ENCODE data around the gene JAM3. TPM values are rescaled to one million over a fixed set of nuclear protein-coding genes. Genes with fewer than 3 reads are reported as not detected.

JAM3 gene
- total RNA-seq, 2 donors from 2014 or later: 35.8 to 41.8 TPM

DNA sequence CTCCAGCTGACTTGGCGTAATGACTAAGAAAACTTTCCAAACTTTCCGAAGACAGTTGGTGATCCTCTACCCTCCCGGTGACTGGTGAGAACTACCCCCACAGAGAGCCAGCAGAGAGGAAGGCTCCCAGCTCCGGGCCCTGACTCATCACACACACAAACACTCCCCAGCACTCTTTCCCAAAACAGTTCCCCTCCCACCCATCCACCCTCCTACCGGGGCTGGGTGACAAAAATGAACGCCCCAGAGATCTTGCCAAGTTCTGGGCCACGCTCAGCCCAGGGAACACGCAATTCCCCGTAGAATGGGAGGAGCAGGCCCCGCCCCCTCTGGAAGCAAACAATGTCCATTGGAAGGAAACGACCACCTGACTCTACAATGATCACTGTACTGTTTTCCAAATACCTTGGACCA, 21.3 kb upstream of the JAM3 start:
- Histone ChIP-seq H3K4me1 (ENCODE audit: control insufficient read depth, insufficient read depth, low read length) (peaks cover under 1% of the 10 kb centered on the region), H3K36me3 (ENCODE audit: control insufficient read depth, insufficient read depth, low read length) (no peaks in the 10 kb centered on the region), H3K27ac (ENCODE audit: low read depth, low read length) (no peak overlapping the region), H3K9ac (ENCODE audit: extremely low read depth, low read length, poor library complexity, severe bottlenecking) (no peak overlapping the region), H3K9me3 (ENCODE audit: control insufficient read depth, low read length) (no peaks in the 10 kb centered on the region), H3K4me3 (ENCODE audit: low read length) (no peak overlapping the region), H3K27me3 (ENCODE audit: control insufficient read depth, insufficient read depth, low read length, poor library complexity, severe bottlenecking) (peaks cover 5% of the 10 kb centered on the region)
- H3K9me3 Mint-ChIP-seq: no peaks in the 10 kb centered on the region
- H3K4me1 Mint-ChIP-seq: peaks cover 15% of the 10 kb centered on the region
- no peaks in the 10 kb centered on the region for H3K36me3 Mint-ChIP-seq (ENCODE audit: low read depth)
- no peak for DNase-seq
- H3K4me3 Mint-ChIP-seq: no peak overlapping the region
- WGBS, 2 experiments (ENCODE audit: insufficient coverage in 1 of 2, insufficient read length in 1 of 2): 58 to 64% methylated on average over 4 to 11 of the region's 11 CpGs
- no peak overlapping the region for H3K27ac Mint-ChIP-seq
- TF ChIP-seq CTCF (conservative IDR thresholded peaks at IDR 0.05): no peak
- H3K27me3 Mint-ChIP-seq (ENCODE audit: insufficient read depth): peaks cover 15% of the 10 kb centered on the region

DNA sequence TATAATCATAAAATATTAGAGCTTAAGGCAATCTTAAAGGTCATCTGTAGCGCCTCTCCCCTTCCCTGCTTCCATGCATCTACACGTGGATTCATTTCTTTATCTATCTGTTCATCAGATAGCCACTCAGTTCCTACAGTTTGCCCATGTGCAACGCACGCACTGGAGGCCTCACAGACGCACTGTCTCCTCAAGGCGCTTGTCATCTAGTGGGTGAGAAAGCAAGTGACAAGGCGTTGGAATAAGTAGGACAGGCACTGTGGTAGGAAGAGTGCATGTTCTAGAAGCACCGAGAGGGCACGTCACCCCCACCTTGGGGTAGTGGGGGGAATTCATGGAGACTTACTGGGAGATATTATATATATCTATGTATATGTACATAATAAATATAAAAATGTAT, 20.8 kb upstream of the JAM3 start:
- peaks cover 15% of the 10 kb centered on the region for H3K27me3 Mint-ChIP-seq (ENCODE audit: insufficient read depth)
- Histone ChIP-seq H3K9ac (ENCODE audit: extremely low read depth, low read length, poor library complexity, severe bottlenecking) (no peak overlapping the region), H3K27ac (ENCODE audit: low read depth, low read length) (no peak overlapping the region), H3K36me3 (ENCODE audit: control insufficient read depth, insufficient read depth, low read length) (no peaks in the 10 kb centered on the region), H3K9me3 (ENCODE audit: control insufficient read depth, low read length) (no peaks in the 10 kb centered on the region), H3K4me1 (ENCODE audit: control insufficient read depth, insufficient read depth, low read length) (peaks cover 5% of the 10 kb centered on the region), H3K27me3 (ENCODE audit: control insufficient read depth, insufficient read depth, low read length, poor library complexity, severe bottlenecking) (peaks cover 5% of the 10 kb centered on the region), H3K4me3 (ENCODE audit: low read length) (no peak overlapping the region)
- H3K36me3 Mint-ChIP-seq (ENCODE audit: low read depth): no peaks in the 10 kb centered on the region
- WGBS, 2 experiments (ENCODE audit: insufficient coverage in 1 of 2, insufficient read length in 1 of 2): 92 to 98% methylated on average over 6 to 8 of the region's 9 CpGs
- no peak for DNase-seq
- H3K9me3 Mint-ChIP-seq: no peaks in the 10 kb centered on the region
- TF ChIP-seq CTCF (conservative IDR thresholded peaks at IDR 0.05): no peak
- peaks cover 18% of the 10 kb centered on the region for H3K4me1 Mint-ChIP-seq
- H3K4me3 Mint-ChIP-seq: no peak overlapping the region
- H3K27ac Mint-ChIP-seq: no peak overlapping the region

DNA sequence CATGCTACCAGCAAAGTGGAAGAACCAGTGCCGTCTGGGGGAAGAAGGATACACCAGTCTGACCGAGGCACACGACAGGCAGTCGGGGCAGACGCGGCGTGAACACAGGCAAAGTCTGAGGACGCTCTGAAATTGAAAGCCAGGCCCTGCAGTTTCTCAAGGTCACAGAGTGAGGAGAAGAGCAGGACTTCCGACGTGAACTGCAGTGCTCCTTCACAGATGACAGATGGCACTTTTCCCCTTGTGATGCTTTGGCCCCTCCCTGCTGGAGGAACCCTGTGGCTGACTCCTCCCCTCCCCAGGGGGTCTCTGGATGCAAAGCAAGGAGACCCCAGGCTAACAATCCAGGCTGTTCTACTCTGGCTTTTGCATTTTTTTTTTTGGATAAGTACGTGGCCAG, 19.6 kb upstream of the JAM3 start:
- Mint-ChIP-seq H3K27me3 (ENCODE audit: insufficient read depth) (peaks cover 15% of the 10 kb centered on the region), H3K36me3 (ENCODE audit: low read depth) (no peaks in the 10 kb centered on the region), H3K9me3 (no peaks in the 10 kb centered on the region), H3K4me1 (peaks cover 23% of the 10 kb centered on the region), H3K27ac (no peak overlapping the region), H3K4me3 (no peak overlapping the region)
- Histone ChIP-seq H3K4me3 (ENCODE audit: low read length) (no peak overlapping the region), H3K36me3 (ENCODE audit: control insufficient read depth, insufficient read depth, low read length) (no peaks in the 10 kb centered on the region), H3K9me3 (ENCODE audit: control insufficient read depth, low read length) (no peaks in the 10 kb centered on the region), H3K27me3 (ENCODE audit: control insufficient read depth, insufficient read depth, low read length, poor library complexity, severe bottlenecking) (peaks cover 5% of the 10 kb centered on the region), H3K9ac (ENCODE audit: extremely low read depth, low read length, poor library complexity, severe bottlenecking) (no peak overlapping the region), H3K4me1 (ENCODE audit: control insufficient read depth, insufficient read depth, low read length) (peaks cover 5% of the 10 kb centered on the region), H3K27ac (ENCODE audit: low read depth, low read length) (no peak overlapping the region)
- TF ChIP-seq CTCF (conservative IDR thresholded peaks at IDR 0.05): no peak
- no peak for DNase-seq
- 64% methylated on average over 10 to 11 of the region's 11 CpGs for WGBS, 2 experiments (ENCODE audit: insufficient coverage in 1 of 2, insufficient read length in 1 of 2)

Measured in endodermal cell (in vitro differentiated cells).